KOPT-K1 (cell line): ENCODE results near the gene OR10R2.

Experiments
- H3K27ac ChIP-seq: fragments of 200-600 bp; sonication (generic); 2 replicates; pipeline ENCODE4 v1.5.1; 2016; ENCODE audit warnings: antibody characterized with exemption, mild to moderate bottlenecking, low read depth, low read length; ENCODE audit not compliant: poor library complexity, severe bottlenecking
- H3K36me3 ChIP-seq: fragments of 200-600 bp; sonication (generic); 2 replicates; pipeline ENCODE4 v1.5.1; 2017; ENCODE audit warnings: antibody characterized with exemption, mild to moderate bottlenecking, low read length, moderate library complexity; ENCODE audit not compliant: insufficient read depth
- H3K9me3 ChIP-seq: fragments of 200-600 bp; sonication (generic); 2 replicates; pipeline ENCODE4 v1.5.1; 2017; ENCODE audit warnings: antibody characterized with exemption, low read length, mild to moderate bottlenecking; ENCODE audit not compliant: insufficient read depth, poor library complexity, severe bottlenecking

Gene OR10R2

GRCh38 chr1:158507511-158507910, 35.5 kb downstream of the OR10R2 start:
- Histone ChIP-seq H3K27ac (no peak overlapping the region), H3K36me3 (no peaks in the 10 kb centered on the region), H3K9me3 (peaks cover under 1% of the 10 kb centered on the region)

GRCh38 chr1:158509471-158510156, 37.6 kb downstream of the OR10R2 start:
- no peak overlapping the region for H3K27ac ChIP-seq
- no peaks in the 10 kb centered on the region for H3K36me3 ChIP-seq
- no peaks in the 10 kb centered on the region for H3K9me3 ChIP-seq

GRCh38 chr1:158516966-158517365, 44.9 kb downstream of the OR10R2 start:
- H3K36me3 ChIP-seq, result no peaks in the 10 kb centered on the region
- no peaks in the 10 kb centered on the region for H3K9me3 ChIP-seq
- no peak overlapping the region for H3K27ac ChIP-seq

- Histone ChIP-seq H3K36me3 (no peaks in the 10 kb centered on the region), H3K27ac (no peak overlapping the region), H3K9me3 (no peaks in the 10 kb centered on the region)
These were observed 48.0 kb downstream of the OR10R2 start for GRCh38 chr1:158520021-158520420.

GRCh38 chr1:158520955-158521665, 49.1 kb downstream of the OR10R2 start:
- no peaks in the 10 kb centered on the region for H3K36me3 ChIP-seq
- H3K9me3 ChIP-seq, result no peaks in the 10 kb centered on the region

GRCh38 chr1:158521666-158522058, 49.6 kb downstream of the OR10R2 start:
- Histone ChIP-seq H3K36me3 (no peaks in the 10 kb centered on the region), H3K27ac (no peak overlapping the region), H3K9me3 (no peaks in the 10 kb centered on the region)

More at GRCh38 chr1:158520955-158521665, 49.1 kb downstream of the OR10R2 start:
- H3K27ac ChIP-seq, result no peak overlapping the region

GRCh38 chr1:158527190-158527815, 55.3 kb downstream of the OR10R2 start:
- no peak overlapping the region for H3K27ac ChIP-seq
- no peaks in the 10 kb centered on the region for H3K36me3 ChIP-seq
- no peaks in the 10 kb centered on the region for H3K9me3 ChIP-seq
